Measurements from ENCODE around the gene PRR5L.

- TF ChIP-seq, protein P1, sequence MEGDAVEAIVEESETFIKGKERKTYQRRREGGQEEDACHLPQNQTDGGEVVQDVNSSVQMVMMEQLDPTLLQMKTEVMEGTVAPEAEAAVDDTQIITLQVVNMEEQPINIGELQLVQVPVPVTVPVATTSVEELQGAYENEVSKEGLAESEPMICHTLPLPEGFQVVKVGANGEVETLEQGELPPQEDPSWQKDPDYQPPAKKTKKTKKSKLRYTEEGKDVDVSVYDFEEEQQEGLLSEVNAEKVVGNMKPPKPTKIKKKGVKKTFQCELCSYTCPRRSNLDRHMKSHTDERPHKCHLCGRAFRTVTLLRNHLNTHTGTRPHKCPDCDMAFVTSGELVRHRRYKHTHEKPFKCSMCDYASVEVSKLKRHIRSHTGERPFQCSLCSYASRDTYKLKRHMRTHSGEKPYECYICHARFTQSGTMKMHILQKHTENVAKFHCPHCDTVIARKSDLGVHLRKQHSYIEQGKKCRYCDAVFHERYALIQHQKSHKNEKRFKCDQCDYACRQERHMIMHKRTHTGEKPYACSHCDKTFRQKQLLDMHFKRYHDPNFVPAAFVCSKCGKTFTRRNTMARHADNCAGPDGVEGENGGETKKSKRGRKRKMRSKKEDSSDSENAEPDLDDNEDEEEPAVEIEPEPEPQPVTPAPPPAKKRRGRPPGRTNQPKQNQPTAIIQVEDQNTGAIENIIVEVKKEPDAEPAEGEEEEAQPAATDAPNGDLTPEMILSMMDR (IDR thresholded peaks at IDR 0.05) = no peak
- TF ChIP-seq POLR2A (IDR thresholded peaks at IDR 0.05) = no peak
- TF ChIP-seq EP300 (IDR thresholded peaks at IDR 0.05) = no peak
These were observed 98.0 kb downstream of the PRR5L start for GRCh38 chr11:36394056-36394455.

Measured in tibial nerve (tissue), 4 donors.